H1 (cell line): ENCODE data around the gene JMJD8. TPM values are rescaled to one million over a fixed set of nuclear protein-coding genes. Genes with fewer than 3 reads are reported as not detected.
A peak's percentile ranks its signal among the peaks of the same experiment; 100 is the strongest.

Source experiments
- CTCF ChIA-PET: fragments of 300-600 bp; sonication (Branson Sonifier 250); formaldehyde crosslinking; loops from one replicate; lab custom pipeline; 2021; ENCODE audit not compliant: partially characterized antibody; lab: Charles Lee
- POLR2A ChIA-PET: fragments of 300-600 bp; sonication (Branson Sonifier 250); formaldehyde crosslinking; loops from one replicate; lab custom pipeline; 2021; ENCODE audit warnings: inconsistent platforms; ENCODE audit not compliant: partially characterized antibody; lab: Charles Lee
- DNase-seq, 2 experiments: peaks; one replicate each; pipeline versions ENCODE4 v3.0.0 to v3.0.0-alpha.2; 2010 to 2022; ENCODE audit warnings: low spot score in 2 of 2, low read depth in 1 of 2, mixed read lengths in 1 of 2
- FAIRE-seq: peaks from 2 replicates; lab custom pipeline; 2011; peaks lifted over from hg19 to GRCh38; lab: Jason Lieb, UNC
- H2AFZ ChIP-seq: 2 replicates; pipeline ENCODE4 v1.8.1; 2012; ENCODE audit warnings: low read length, inconsistent platforms
- H2AK5ac ChIP-seq: 2 replicates; pipeline ENCODE4 v1.6.1; 2013; ENCODE audit warnings: low read depth, low read length
- H2BK120ac ChIP-seq: replicated peaks from 2 replicates; pipeline ENCODE3; 2013; ENCODE audit warnings: low read depth, low read length, inconsistent platforms
- H2BK12ac ChIP-seq: 2 replicates; pipeline ENCODE4 v1.6.1; 2013; ENCODE audit warnings: low read depth, low read length
- H2BK15ac ChIP-seq: 2 replicates; pipeline ENCODE4 v1.6.1; 2013; ENCODE audit warnings: low read length
- H2BK20ac ChIP-seq: 2 replicates; pipeline ENCODE4 v1.6.1; 2013; ENCODE audit warnings: low read length
- H2BK5ac ChIP-seq: 2 replicates; pipeline ENCODE4 v1.6.1; 2013; ENCODE audit warnings: low read depth, low read length
- H3K14ac ChIP-seq: 2 replicates; pipeline ENCODE4 v1.6.1; 2013; ENCODE audit warnings: inconsistent platforms; ENCODE audit not compliant: insufficient read length
- H3K18ac ChIP-seq: 2 replicates; pipeline ENCODE4 v1.6.1; 2013; ENCODE audit warnings: low read length; ENCODE audit errors: extremely low read depth
- H3K23ac ChIP-seq: 2 replicates; pipeline ENCODE4 v1.6.1; 2013; ENCODE audit warnings: inconsistent platforms; ENCODE audit not compliant: insufficient read length
- H3K23me2 ChIP-seq: 2 replicates; pipeline ENCODE4 v1.6.1; 2013; ENCODE audit warnings: low read depth, low read length
- H3K27ac ChIP-seq: 2 replicates; pipeline ENCODE4 v1.6.1; 2011; ENCODE audit warnings: low read depth, low read length, inconsistent platforms
- H3K27me3 ChIP-seq, 4 experiments: replicated peaks in 1 of 4; 1 replicate in 1 of 4; 2 replicates in 3 of 4; pipeline versions ENCODE4 v1.6.1 to v1.8.1; 2011 to 2013; ENCODE audit warnings: low read length in 3 of 4, mild to moderate bottlenecking in 3 of 4, inconsistent platforms in 2 of 4, mixed read lengths in 2 of 4, moderate library complexity in 1 of 4; ENCODE audit not compliant: control insufficient read depth in 3 of 4, insufficient read depth in 3 of 4; ENCODE audit errors: extremely low read depth in 1 of 4
- H3K36me3 ChIP-seq, 4 experiments: 2 replicates each; pipeline versions ENCODE4 v1.6.1 to v1.8.1; 2011 to 2013; ENCODE audit warnings: mild to moderate bottlenecking in 4 of 4, low read length in 3 of 4, moderate library complexity in 2 of 4, control low read depth in 1 of 4, inconsistent platforms in 1 of 4; ENCODE audit not compliant: insufficient read depth in 4 of 4, control insufficient read depth in 2 of 4
- H3K4ac ChIP-seq: replicated peaks from 2 replicates; pipeline ENCODE3; 2013; ENCODE audit warnings: low read length, low read depth, mixed read lengths, inconsistent platforms; ENCODE audit not compliant: insufficient read length
- H3K4me1 ChIP-seq, 4 experiments: replicated peaks in 1 of 4; 1 replicate in 1 of 4; 2 replicates in 3 of 4; pipeline versions ENCODE4 v1.6.1 to v1.8.1; 2011 to 2013; ENCODE audit warnings: low read length in 3 of 4, inconsistent platforms in 2 of 4, mixed read lengths in 1 of 4; ENCODE audit not compliant: insufficient read depth in 4 of 4, control insufficient read depth in 3 of 4
- H3K4me2 ChIP-seq, 2 experiments: 2 replicates each; pipeline versions ENCODE4 v1.6.1 to v1.8.1; 2011 to 2013; ENCODE audit warnings: low read depth in 2 of 2, low read length in 2 of 2, control low read depth in 1 of 2, inconsistent platforms in 1 of 2, mild to moderate bottlenecking in 1 of 2; ENCODE audit not compliant: insufficient read depth in 1 of 2
- H3K4me3 ChIP-seq, 4 experiments: fragments of 200-600, 300-600 bp in 1 of 4; sonication (generic), shearing (Covaris generic), sonication (Bioruptor Twin) in 1 of 4; 2 replicates each; pipeline versions ENCODE4 v1.5.1 to v1.8.1; 2011 to 2016; ENCODE audit warnings: low read length in 4 of 4, low read depth in 3 of 4, control low read depth in 2 of 4, inconsistent platforms in 2 of 4, mild to moderate bottlenecking in 2 of 4, mixed read lengths in 1 of 4, moderate library complexity in 1 of 4; ENCODE audit not compliant: insufficient read depth in 2 of 4; ENCODE audit errors: extremely low read depth in 1 of 4
- H3K56ac ChIP-seq: replicated peaks from 2 replicates; pipeline ENCODE3; 2013; ENCODE audit warnings: low read depth, mild to moderate bottlenecking, mixed read lengths, low read length, inconsistent platforms; ENCODE audit not compliant: insufficient read length
- H3K79me1 ChIP-seq: 2 replicates; pipeline ENCODE4 v1.6.1; 2013; ENCODE audit warnings: low read depth, low read length, control low read depth
- H3K79me2 ChIP-seq, 2 experiments: 2 replicates each; pipeline versions ENCODE4 v1.6.1 to v1.8.1; 2012 to 2013; ENCODE audit warnings: low read length in 2 of 2, mild to moderate bottlenecking in 2 of 2, inconsistent platforms in 1 of 2; ENCODE audit not compliant: insufficient read depth in 2 of 2, control insufficient read depth in 1 of 2
- H3K9ac ChIP-seq, 4 experiments: replicated peaks in 1 of 4; 1 replicate in 1 of 4; 2 replicates in 3 of 4; pipeline versions ENCODE4 v1.6.1 to v1.8.1; 2011 to 2013; ENCODE audit warnings: low read depth in 3 of 4, low read length in 3 of 4, control low read depth in 2 of 4, mild to moderate bottlenecking in 2 of 4, moderate library complexity in 2 of 4, inconsistent platforms in 1 of 4; ENCODE audit errors: extremely low read depth in 1 of 4
- H3K9me3 ChIP-seq, 2 experiments: 2 replicates each; pipeline versions ENCODE4 v1.6.1 to v1.8.1; 2012 to 2013; ENCODE audit warnings: mild to moderate bottlenecking in 2 of 2, moderate library complexity in 2 of 2, control low read depth in 1 of 2, inconsistent platforms in 1 of 2, low read depth in 1 of 2, low read length in 1 of 2, mixed read lengths in 1 of 2; ENCODE audit not compliant: insufficient read depth in 2 of 2
- H4K20me1 ChIP-seq, 2 experiments: replicated peaks in 1 of 2; 2 replicates each; pipeline versions ENCODE3 to v1.8.1; 2011 to 2013; ENCODE audit warnings: inconsistent platforms in 2 of 2, low read length in 2 of 2, mild to moderate bottlenecking in 1 of 2; ENCODE audit not compliant: insufficient read depth in 2 of 2, control insufficient read depth in 1 of 2
- H4K5ac ChIP-seq: 2 replicates; pipeline ENCODE4 v1.6.1; 2013; ENCODE audit warnings: low read length, low read depth, mixed read lengths, inconsistent platforms; ENCODE audit not compliant: insufficient read length
- H4K8ac ChIP-seq: 2 replicates; pipeline ENCODE4 v1.8.0; 2013; ENCODE audit warnings: mild to moderate bottlenecking, moderate library complexity, low read length, inconsistent platforms; ENCODE audit not compliant: insufficient read depth; ENCODE audit errors: extremely low read depth
- H4K91ac ChIP-seq: replicated peaks from 2 replicates; pipeline ENCODE3; 2013; ENCODE audit warnings: low read length, mixed read lengths, inconsistent platforms; ENCODE audit not compliant: insufficient read length
- ASH2L ChIP-seq: fragments of 200-600, 300-600 bp; sonication (generic); IDR thresholded peaks from one replicate; pipeline ENCODE4 v1.7.1; 2017; ENCODE audit warnings: low read length
- BACH1 ChIP-seq: IDR thresholded peaks from 2 replicates; pipeline ENCODE4 v1.6.1; 2012; ENCODE audit warnings: low read length, improper control_type of control experiment
- CEBPB ChIP-seq: IDR thresholded peaks from 2 replicates; pipeline ENCODE4 v1.6.1; 2012; ENCODE audit warnings: low read depth, low read length
- CREB1 ChIP-seq: IDR thresholded peaks from 2 replicates; pipeline ENCODE4 v1.6.1; 2012; ENCODE audit warnings: inconsistent platforms
- KDM1A ChIP-seq: fragments of 200-600, 300-600 bp; sonication (generic); IDR thresholded peaks from 2 replicates; pipeline ENCODE4 v1.7.1; 2016; ENCODE audit warnings: mild to moderate bottlenecking, low read length, borderline replicate concordance
- SP4 ChIP-seq: IDR thresholded peaks from 2 replicates; pipeline ENCODE4 v1.6.1; 2012; ENCODE audit warnings: low read length, inconsistent platforms
- TBP ChIP-seq: IDR thresholded peaks from 2 replicates; pipeline ENCODE4 v1.6.1; 2011; ENCODE audit warnings: low read depth, low read length, improper control_type of control experiment
- WGBS, 2 experiments: shearing (Covaris generic) in 1 of 2; methylation state at CpG; one replicate each; pipeline versions ENCODE4 v1.1.6 to v1.1.7; 2013 to 2015; ENCODE audit warnings: low lambda C conversion rate in 2 of 2, mixed read lengths in 2 of 2, inconsistent platforms in 1 of 2, low coverage in 1 of 2, missing lambda C conversion rate in 1 of 2; ENCODE audit not compliant: insufficient replicate concordance in 2 of 2, insufficient coverage in 1 of 2, insufficient read length in 1 of 2; ENCODE audit errors: extremely low coverage in 1 of 2, missing lambda C conversion rate in 1 of 2; 5-methylcytosine and 5-hydroxymethylcytosine counted together
- polyA plus RNA-seq, 7 experiments: library from polyadenylated mRNA; depleted of rRNA in 3 of 7; stranded (reverse) in 5 of 7; unstranded in 2 of 7; fragments of >200 nt in 5 of 7; fragments of 200-250 nt in 2 of 7; gene quantifications; 1 replicate in 5 of 7; 2 replicates in 1 of 7; 4 replicates in 1 of 7; pipeline versions ENCODE4 v1.2.1 to v1.2.3, GENCODE V29; 2011 to 2013; ENCODE audit warnings: missing spikeins in 2 of 7, mixed read lengths in 2 of 7
- total RNA-seq: library from RNA; stranded (reverse); fragmentation: NEBNext Ultra II Directional; extraction: Animal tissue kit (Norgen Biotek cat#: 25700); gene quantifications from 2 replicates; pipeline ENCODE4 v1.2.1, GENCODE V29; 2021
- TF ChIP-seq, protein P1 (sequence below): IDR thresholded peaks from 2 replicates; pipeline ENCODE4 v1.6.1; 2012; ENCODE audit warnings: inconsistent platforms
- TF ChIP-seq, protein P2 (sequence below): IDR thresholded peaks from 2 replicates; pipeline ENCODE4 v1.6.1; 2012; ENCODE audit warnings: inconsistent platforms

The JMJD8 gene
- total and polyA plus RNA-seq, 2 of the 8 experiments (the other 6 are each of a cell fraction or from before 2014, with no cell fraction given), result 46.4 to 87.4 TPM

DNA sequence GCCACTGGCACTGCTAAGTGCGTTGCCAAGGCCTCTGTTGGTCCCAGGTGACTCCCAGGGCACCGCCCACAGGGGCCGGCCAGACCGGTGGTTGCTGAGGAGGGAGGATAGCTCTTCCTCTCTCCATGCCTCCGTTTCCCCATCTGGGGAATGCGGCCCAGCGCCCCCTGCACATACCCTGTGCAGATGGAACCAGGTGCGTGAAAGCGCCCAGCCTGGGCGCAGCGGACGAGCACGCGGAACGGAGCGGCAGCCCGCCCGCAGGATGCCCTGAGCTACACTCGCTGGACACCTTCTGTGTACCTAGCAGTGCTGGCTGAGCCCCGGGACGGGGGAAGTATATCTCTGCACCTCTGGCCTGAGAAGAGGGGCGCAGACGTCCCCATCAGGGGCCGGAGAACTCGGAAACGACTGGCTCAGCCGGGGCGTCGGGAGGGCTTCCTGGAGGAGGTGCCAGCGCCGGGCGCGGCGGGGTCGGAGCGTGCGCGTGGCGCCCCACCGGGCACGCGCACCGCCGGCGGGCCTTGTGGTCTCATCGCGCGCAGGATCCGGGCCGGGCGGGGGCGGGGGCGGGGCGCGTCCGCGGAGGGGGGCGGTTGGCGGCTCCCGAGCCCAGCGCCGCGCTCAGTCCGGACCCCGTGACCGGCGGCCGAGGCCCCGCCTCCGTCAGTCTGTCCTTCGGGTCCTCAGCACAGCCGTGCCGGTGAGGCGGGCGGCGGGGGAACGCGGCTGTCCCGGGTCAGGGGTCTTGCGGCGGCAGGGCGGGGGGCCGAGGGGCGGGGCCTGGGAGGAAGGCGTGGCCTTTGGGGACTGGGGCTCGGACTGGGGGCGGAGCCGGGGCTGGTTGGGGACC lies 42.5 kb upstream of the JMJD8 start, which contains the start of the genes CCDC78 and HAGHL:
CCDC78 (minus strand) TSS at position 6 of the 853 bp plus-strand sequence. CDS start 76 bp downstream, outside the sequence.
HAGHL (plus strand) TSS at position 669 of the 853 bp plus-strand sequence. CDS start 404 bp downstream, outside the sequence.
- H3K56ac ChIP-seq, result peak within 1 kb of the TSS; percentile 16
- H3K79me1 ChIP-seq, result no peaks in the 10 kb centered on the region
- H3K18ac ChIP-seq, result peak within 1 kb of the TSS; percentile 71
- POLR2A ChIA-PET, result interaction anchor here (0.8 to 23.0 kb wide), 15 partner anchors 0 to 77 kb away, joined by 3 to 353 read pairs (median 5); partner anchors contain the start of genes ANTKMT, CCDC78, CHTF18 and CIAO3
- peak within 1 kb of the TSS; percentile 68 for H4K8ac ChIP-seq
- H2BK15ac ChIP-seq, result peak within 1 kb of the TSS; percentile 81; the same call in 1 of the 2 replicates
- peak within 1 kb of the TSS; percentile 3; the same call in 1 of the 2 replicates for H3K27ac ChIP-seq
- H3K4ac ChIP-seq, result peak within 1 kb of the TSS; percentile 99
- H3K4me2 ChIP-seq, result peak within 1 kb of the TSS; percentile 93 to 99
- WGBS, 2 experiments, result 2% methylated on average over 58 of the region's 88 CpGs; no CpG with 5 or more reads in 1 of the 2 experiments
- H2AFZ ChIP-seq, result peak within 1 kb of the TSS; percentile 10; the same call in 1 of the 2 replicates
- peak within 1 kb of the TSS in 2 of 4 experiments; percentile 22 to 37; a peak in 4 of 7 replicates for H3K9ac ChIP-seq
- H2BK120ac ChIP-seq, result no peak within 1 kb of the TSS
- no peak within 1 kb of the TSS for H3K23ac ChIP-seq
- no peaks in the 10 kb centered on the region for H3K79me2 ChIP-seq
- H4K5ac ChIP-seq, result peak within 1 kb of the TSS; percentile 24
- H3K36me3 ChIP-seq, result peaks cover 0 to 6% (median 0%) of the 10 kb centered on the region in 4 experiments; a peak in 1 of 8 replicates
- peak within 1 kb of the TSS; percentile 93 for H4K91ac ChIP-seq
- CTCF ChIA-PET, result interaction anchor here (0.9 to 35.8 kb wide), 5 partner anchors 10 to 329 kb away, joined by 3 to 977 read pairs (median 424); partner anchors contain the start of genes ANTKMT, CCDC78, CHTF18 and CIAO3
- no peak for FAIRE-seq
- peak within 1 kb of the TSS; percentile 33 to 83 (median 52) for H3K4me3 ChIP-seq
- H3K23me2 ChIP-seq, result peaks cover 19% of the 10 kb centered on the region; the same call in 1 of the 2 replicates
- peak within 1 kb of the TSS; percentile 63 for H3K14ac ChIP-seq
- H2BK20ac ChIP-seq, result 0 out of 2 replicates have a peak within 1 kb of the TSS, but pooled peaks have one; percentile 80
- 0 out of 2 replicates have a peak within 1 kb of the TSS, but pooled peaks have one; percentile 24 for H2BK5ac ChIP-seq
- peak in 1 of 2 experiments; percentile 91 for DNase-seq
- peak within 1 kb of the TSS; percentile 68; the same call in 1 of the 2 replicates for H2BK12ac ChIP-seq
- H2AK5ac ChIP-seq, result 0 out of 2 replicates have a peak within 1 kb of the TSS, but pooled peaks have one; percentile 75
- H3K9me3 ChIP-seq, result no peaks in the 10 kb centered on the region; a peak in 1 of 4 replicates
- peaks cover 3 to 12% of the 10 kb centered on the region in 2 experiments for H4K20me1 ChIP-seq
- H3K4me1 ChIP-seq, result peaks cover 0 to 14% (median 8%) of the 10 kb centered on the region in 4 experiments; a peak in 5 of 7 replicates
- peaks cover 0 to 16% (median 5%) of the 10 kb centered on the region in 4 experiments; a peak in 4 of 7 replicates for H3K27me3 ChIP-seq
- TF ChIP-seq, protein P1, sequence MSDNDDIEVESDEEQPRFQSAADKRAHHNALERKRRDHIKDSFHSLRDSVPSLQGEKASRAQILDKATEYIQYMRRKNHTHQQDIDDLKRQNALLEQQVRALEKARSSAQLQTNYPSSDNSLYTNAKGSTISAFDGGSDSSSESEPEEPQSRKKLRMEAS, result peak; percentile 55
- TF ChIP-seq TBP (peak; percentile 35; the same call in 1 of the 2 replicates), BACH1 (peak; percentile 36; the same call in 1 of the 2 replicates), CREB1 (no peak), ASH2L (peak; percentile 17), KDM1A (peak; percentile 59; the same call in 1 of the 2 replicates), SP4 (0 out of 2 replicates have a peak, but pooled peaks have one; percentile 51), CEBPB (no peak)
- TF ChIP-seq, protein P2, sequence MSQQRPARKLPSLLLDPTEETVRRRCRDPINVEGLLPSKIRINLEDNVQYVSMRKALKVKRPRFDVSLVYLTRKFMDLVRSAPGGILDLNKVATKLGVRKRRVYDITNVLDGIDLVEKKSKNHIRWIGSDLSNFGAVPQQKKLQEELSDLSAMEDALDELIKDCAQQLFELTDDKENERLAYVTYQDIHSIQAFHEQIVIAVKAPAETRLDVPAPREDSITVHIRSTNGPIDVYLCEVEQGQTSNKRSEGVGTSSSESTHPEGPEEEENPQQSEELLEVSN, result peak; percentile 40; the same call in 1 of the 2 replicates
